H54 (cell line): Measurements from ENCODE around the gene SENP8.
"Not testable (repeated sequence)": the region's sequence is repeated elsewhere in the genome, so short reads cannot be mapped to it uniquely, and the experiment has no call there.

ENCODE experiments used
- DNase-seq: peaks from one replicate; pipeline ENCODE4 v3.0.0; 2011; ENCODE audit warnings: low spot score, mixed read lengths; ENCODE audit not compliant: insufficient read length
- FAIRE-seq: peaks from 3 replicates; lab custom pipeline; 2011; peaks lifted over from hg19 to GRCh38; lab: Jason Lieb, UNC
- POLR2A ChIP-seq: IDR thresholded peaks from 2 replicates; pipeline ENCODE4 v1.6.1; 2011; ENCODE audit warnings: low read depth, mild to moderate bottlenecking, low read length

Gene SENP8

DNA sequence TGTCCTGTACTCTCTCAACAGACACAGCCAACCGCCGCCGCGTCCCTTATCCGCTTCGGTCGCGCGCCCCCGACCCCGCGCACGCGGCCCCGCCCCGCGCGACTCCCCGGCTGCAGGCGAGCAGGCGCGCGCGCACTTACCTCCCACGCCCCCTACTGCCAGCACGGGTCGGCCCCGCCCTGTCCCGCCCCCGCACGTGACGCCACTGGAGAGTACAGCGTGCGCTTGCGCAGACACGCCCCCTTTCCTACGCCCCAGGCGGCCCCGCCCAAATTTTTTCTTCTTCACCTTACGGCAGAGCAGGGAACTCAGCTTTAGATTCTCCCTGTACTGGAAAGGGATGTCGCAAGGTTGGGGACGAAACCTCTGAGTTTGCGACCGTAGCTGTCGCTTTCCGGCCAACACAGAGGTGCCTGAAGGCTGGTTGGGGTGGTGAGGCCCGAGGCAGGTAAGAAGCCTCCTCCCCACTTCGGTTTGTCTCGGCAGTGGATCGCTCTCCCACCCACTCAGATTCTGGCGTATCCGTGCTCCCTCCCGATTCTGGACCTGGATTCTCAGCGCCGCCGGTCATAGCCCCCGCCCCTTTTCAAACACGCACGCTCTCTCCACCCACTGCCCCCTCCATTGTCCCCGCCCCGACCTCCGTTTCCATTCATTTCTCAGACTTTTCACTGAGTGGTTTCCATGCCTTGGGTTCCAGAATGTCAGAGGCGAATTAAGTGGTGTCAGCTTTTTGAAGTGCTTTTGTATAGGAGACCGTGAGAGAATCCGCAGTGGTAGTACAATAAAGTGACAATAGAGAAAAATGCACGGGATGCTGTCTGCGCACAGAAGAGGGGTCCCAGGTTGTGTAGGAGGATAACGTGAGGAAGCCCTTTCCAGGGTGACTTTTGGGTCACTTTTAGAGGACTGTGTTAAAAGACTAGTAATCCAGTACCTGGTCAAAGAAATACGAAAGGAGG is at the start of gene SENP8, which contains the start of gene MYO9A:
TSS of gene SENP8 (plus strand) at position 387 of the 962 bp plus-strand sequence. CDS start 21,221 bp downstream, outside the sequence.
TSS of gene MYO9A (minus strand) at position 134 of the 962 bp plus-strand sequence. CDS start 71,587 bp downstream, outside the sequence.
- TF ChIP-seq POLR2A: peak; percentile 74
- FAIRE-seq (peak; percentile 30), DNase-seq (peak; percentile 68)

- no peak for FAIRE-seq
- TF ChIP-seq POLR2A: no peak
- DNase-seq: no peak
These were observed 49.3 kb upstream of the SENP8 start for GRCh38 chr15:72068856-72069255.

GRCh38 chr15:72070817-72071447 is 47.3 kb upstream of the SENP8 start:
- DNase-seq (no peak), FAIRE-seq (no peak)
- TF ChIP-seq POLR2A: no peak

GRCh38 chr15:72071448-72071825 is 46.8 kb upstream of the SENP8 start:
- not testable (repeated sequence) for DNase-seq, FAIRE-seq

DNA sequence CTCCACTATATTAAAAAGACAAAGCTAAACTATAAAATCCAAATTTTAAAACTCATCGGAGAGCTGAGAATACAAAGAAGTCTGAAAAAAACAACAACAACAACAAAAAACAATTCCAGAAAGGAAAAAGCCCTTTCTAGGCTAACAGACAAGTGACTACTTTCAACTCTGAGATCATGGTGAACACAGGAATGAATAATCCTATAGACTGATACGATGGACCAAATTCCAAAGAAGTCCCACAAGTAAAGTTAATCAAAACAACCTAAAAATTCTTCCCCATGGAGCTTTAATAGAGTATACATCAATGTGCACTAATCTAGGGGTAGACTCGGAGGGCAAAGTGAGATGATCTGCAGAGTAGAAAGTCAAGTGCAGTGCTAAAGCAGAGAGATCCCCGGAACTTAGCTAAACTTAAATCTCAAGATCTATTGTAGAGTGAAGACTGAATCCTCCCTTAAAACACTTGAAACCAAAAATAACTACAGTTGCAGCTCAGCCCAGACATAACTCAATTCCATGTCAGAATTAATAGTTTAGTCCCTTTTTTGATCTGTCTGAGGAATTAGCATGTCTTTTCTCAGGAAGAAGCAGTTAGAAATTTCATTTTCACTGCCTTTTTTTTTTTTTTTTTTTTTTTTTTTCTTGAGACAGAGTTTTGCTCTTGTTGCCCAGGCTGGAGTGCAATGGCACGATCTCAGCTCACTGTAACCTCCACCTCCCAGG is 43.7 kb upstream of the SENP8 start:
- no peak for FAIRE-seq
- TF ChIP-seq POLR2A: no peak
- DNase-seq: no peak

DNA sequence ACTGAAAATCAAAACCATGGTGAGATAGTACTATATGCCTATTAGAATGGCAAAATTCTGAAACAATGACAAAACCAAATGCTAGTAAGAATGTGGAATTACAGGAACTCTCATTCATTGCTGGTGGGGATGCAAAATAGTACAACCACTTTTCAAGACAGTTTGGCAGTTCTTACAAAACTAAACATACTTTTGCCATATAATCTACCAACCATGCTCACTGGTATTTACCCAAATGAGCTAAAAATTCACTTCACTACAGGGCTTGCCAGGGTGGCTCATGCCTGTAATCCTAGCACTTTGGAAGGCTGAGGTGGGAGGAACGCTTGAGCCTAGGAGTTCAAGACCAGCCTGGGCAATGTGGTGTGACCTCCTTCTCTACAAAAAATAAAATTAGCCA is 40.3 kb upstream of the SENP8 start:
- no peak for DNase-seq
- TF ChIP-seq POLR2A: no peak
- FAIRE-seq: no peak

GRCh38 chr15:72078887-72079286 is 39.3 kb upstream of the SENP8 start:
- TF ChIP-seq POLR2A: no peak
- DNase-seq (no peak), FAIRE-seq (no peak)

GRCh38 chr15:72082176-72082575 is 36.0 kb upstream of the SENP8 start:
- no peak for FAIRE-seq
- DNase-seq: no peak
- TF ChIP-seq POLR2A: no peak

- no peak for TF ChIP-seq POLR2A
- DNase-seq: no peak
- FAIRE-seq: no peak
These were observed 32.0 kb upstream of the SENP8 start for GRCh38 chr15:72086010-72086697.

- no peak for TF ChIP-seq POLR2A
- FAIRE-seq (no peak), DNase-seq (no peak)
These were observed 31.1 kb upstream of the SENP8 start for GRCh38 chr15:72086920-72087648.

DNA sequence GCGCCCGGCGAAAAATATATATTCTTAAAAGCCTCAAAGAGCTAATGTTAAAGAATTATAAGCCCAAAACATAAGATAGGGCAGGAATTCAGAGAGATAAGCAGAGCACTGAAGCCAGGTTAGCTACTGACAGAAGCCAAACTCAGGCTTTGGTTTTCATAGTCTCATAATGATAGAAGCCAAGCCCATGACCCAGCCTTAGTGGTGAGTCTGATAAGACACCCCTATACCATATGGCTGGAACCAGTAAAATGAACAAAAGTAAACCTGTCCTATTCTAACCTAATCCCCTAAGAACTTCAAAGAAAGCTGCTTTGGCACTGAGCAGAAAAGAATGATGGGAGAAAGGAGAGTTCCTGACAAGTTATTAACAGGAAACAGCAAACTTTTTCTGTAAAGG is 26.2 kb upstream of the SENP8 start:
- no peak for TF ChIP-seq POLR2A
- FAIRE-seq (no peak), DNase-seq (no peak)

DNA sequence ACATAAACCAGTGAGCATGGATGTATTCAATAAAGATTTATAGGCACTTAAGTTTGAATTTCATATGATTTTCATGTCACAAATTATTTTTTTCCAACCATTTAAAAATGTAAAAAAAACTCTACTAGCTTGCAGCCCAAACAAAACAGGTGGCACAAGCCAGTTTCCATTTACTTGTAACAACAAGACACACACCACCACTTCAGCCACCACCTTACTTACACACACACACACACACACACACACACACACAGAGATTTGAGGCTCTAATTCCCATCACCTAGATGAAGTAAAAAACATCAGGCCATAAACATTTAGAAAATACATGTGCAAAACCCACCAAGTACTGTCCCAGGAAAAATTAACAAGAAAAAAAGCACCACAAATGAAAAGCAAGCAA is 25.5 kb upstream of the SENP8 start:
- DNase-seq (no peak), FAIRE-seq (no peak)
- no peak for TF ChIP-seq POLR2A

GRCh38 chr15:72096796-72097195 is 21.4 kb upstream of the SENP8 start:
- TF ChIP-seq POLR2A: no peak
- FAIRE-seq (no peak), DNase-seq (no peak)
